ENCODE measurements around the gene LAMA2. TPM values are rescaled to one million over a fixed set of nuclear protein-coding genes. Genes with fewer than 3 reads are reported as not detected.

LAMA2 gene
- total and polyA plus RNA-seq, 4 experiments from 2014 or later = 0.20 to 0.87 (median 0.43) TPM

GRCh38 chr6:129402244-129402643, 519.3 kb downstream of the LAMA2 start:
- no peak overlapping the region for H3K4me3 ChIP-seq (ENCODE audit: low read length in 2 of 2)
- H3K36me3 Mint-ChIP-seq = peaks cover 0 to 3% of the 10 kb centered on the region in 2 donors
- no peaks in the 10 kb centered on the region for H3K36me3 ChIP-seq (ENCODE audit: insufficient read depth, low read length)
- H3K4me3 Mint-ChIP-seq = no peak overlapping the region
- no peaks in the 10 kb centered on the region for H3K4me1 ChIP-seq (ENCODE audit: insufficient read depth, low read length)
- H3K27ac Mint-ChIP-seq = no peak overlapping the region
- H3K4me1 Mint-ChIP-seq = no peaks in the 10 kb centered on the region
- POLR2A ChIA-PET (ENCODE audit: partially characterized antibody) = no interaction called here
- CTCF ChIA-PET (ENCODE audit: partially characterized antibody) = no interaction called here
- no peaks in the 10 kb centered on the region for H3K9me3 ChIP-seq (ENCODE audit: control insufficient read depth in 1 of 2, low read length in 2 of 2)
- H3K27ac ChIP-seq (ENCODE audit: low read depth, low read length) = no peak overlapping the region
- H3K27me3 Mint-ChIP-seq = peaks cover 0 to 2% of the 10 kb centered on the region in 2 donors
- no peak for DNase-seq
- no peaks in the 10 kb centered on the region for H3K27me3 ChIP-seq (ENCODE audit: insufficient read depth, low read length)
- no peaks in the 10 kb centered on the region for H3K9me3 Mint-ChIP-seq
- intact Hi-C loops (cut with micrococcal nuclease) = no loop called here

GRCh38 chr6:129411092-129411491, 528.2 kb downstream of the LAMA2 start:
- no peak for DNase-seq
- CTCF ChIA-PET (ENCODE audit: partially characterized antibody) = no interaction called here
- H3K4me1 Mint-ChIP-seq = no peaks in the 10 kb centered on the region
- Histone ChIP-seq H3K4me1 (ENCODE audit: insufficient read depth, low read length) (no peaks in the 10 kb centered on the region), H3K9me3 (ENCODE audit: control insufficient read depth in 1 of 2, low read length in 2 of 2) (no peaks in the 10 kb centered on the region), H3K27me3 (ENCODE audit: insufficient read depth, low read length) (no peaks in the 10 kb centered on the region), H3K4me3 (ENCODE audit: low read length in 2 of 2) (no peak overlapping the region), H3K36me3 (ENCODE audit: insufficient read depth, low read length) (no peaks in the 10 kb centered on the region), H3K27ac (ENCODE audit: low read depth, low read length) (no peak overlapping the region)
- POLR2A ChIA-PET (ENCODE audit: partially characterized antibody) = no interaction called here
- H3K4me3 Mint-ChIP-seq = no peak overlapping the region
- intact Hi-C loops (cut with micrococcal nuclease) = no loop called here
- H3K9me3 Mint-ChIP-seq = no peaks in the 10 kb centered on the region
- peaks cover 0 to 4% of the 10 kb centered on the region in 2 donors for H3K36me3 Mint-ChIP-seq
- H3K27ac Mint-ChIP-seq = no peak overlapping the region
- H3K27me3 Mint-ChIP-seq = no peaks in the 10 kb centered on the region

GRCh38 chr6:129416337-129416990, 533.5 kb downstream of the LAMA2 start:
- Histone ChIP-seq H3K9me3 (ENCODE audit: control insufficient read depth in 1 of 2, low read length in 2 of 2) (no peaks in the 10 kb centered on the region), H3K4me3 (ENCODE audit: low read length in 2 of 2) (no peak overlapping the region), H3K36me3 (ENCODE audit: insufficient read depth, low read length) (no peaks in the 10 kb centered on the region), H3K4me1 (ENCODE audit: insufficient read depth, low read length) (no peaks in the 10 kb centered on the region), H3K27me3 (ENCODE audit: insufficient read depth, low read length) (no peaks in the 10 kb centered on the region), H3K27ac (ENCODE audit: low read depth, low read length) (no peak overlapping the region)
- ChIA-PET POLR2A (ENCODE audit: partially characterized antibody) (interaction anchor here (0.6 kb wide), 1 partner anchor 26 kb away, joined by 3 read pairs; no protein-coding TSS in a partner anchor), CTCF (ENCODE audit: partially characterized antibody) (no interaction called here)
- DNase-seq = no peak
- no peaks in the 10 kb centered on the region for H3K4me1 Mint-ChIP-seq
- no peaks in the 10 kb centered on the region for H3K9me3 Mint-ChIP-seq
- no peak overlapping the region for H3K4me3 Mint-ChIP-seq
- H3K27ac Mint-ChIP-seq = no peak overlapping the region
- no peaks in the 10 kb centered on the region for H3K27me3 Mint-ChIP-seq
- intact Hi-C loops (cut with micrococcal nuclease) = no loop called here
- H3K36me3 Mint-ChIP-seq = no peaks in the 10 kb centered on the region

GRCh38 chr6:129417416-129418086, 534.6 kb downstream of the LAMA2 start:
- intact Hi-C loops (cut with micrococcal nuclease) = no loop called here
- no peaks in the 10 kb centered on the region for H3K27me3 Mint-ChIP-seq
- CTCF ChIA-PET (ENCODE audit: partially characterized antibody) = no interaction called here
- no peaks in the 10 kb centered on the region for H3K36me3 ChIP-seq (ENCODE audit: insufficient read depth, low read length)
- H3K36me3 Mint-ChIP-seq = no peaks in the 10 kb centered on the region
- H3K9me3 Mint-ChIP-seq = no peaks in the 10 kb centered on the region
- no peaks in the 10 kb centered on the region for H3K4me1 Mint-ChIP-seq
- H3K27ac ChIP-seq (ENCODE audit: low read depth, low read length) = no peak overlapping the region
- POLR2A ChIA-PET (ENCODE audit: partially characterized antibody) = no interaction called here
- H3K27ac Mint-ChIP-seq = no peak overlapping the region
- H3K4me3 Mint-ChIP-seq = no peak overlapping the region
- no peak for DNase-seq
- H3K4me3 ChIP-seq (ENCODE audit: low read length in 2 of 2) = no peak overlapping the region
- H3K9me3 ChIP-seq (ENCODE audit: control insufficient read depth in 1 of 2, low read length in 2 of 2) = no peaks in the 10 kb centered on the region
- H3K27me3 ChIP-seq (ENCODE audit: insufficient read depth, low read length) = no peaks in the 10 kb centered on the region
- no peaks in the 10 kb centered on the region for H3K4me1 ChIP-seq (ENCODE audit: insufficient read depth, low read length)

GRCh38 chr6:129419324-129419723, 536.4 kb downstream of the LAMA2 start:
- Histone ChIP-seq H3K4me3 (ENCODE audit: low read length in 2 of 2) (no peak overlapping the region), H3K36me3 (ENCODE audit: insufficient read depth, low read length) (no peaks in the 10 kb centered on the region), H3K4me1 (ENCODE audit: insufficient read depth, low read length) (no peaks in the 10 kb centered on the region), H3K27me3 (ENCODE audit: insufficient read depth, low read length) (no peaks in the 10 kb centered on the region), H3K27ac (ENCODE audit: low read depth, low read length) (no peak overlapping the region), H3K9me3 (ENCODE audit: control insufficient read depth in 1 of 2, low read length in 2 of 2) (no peaks in the 10 kb centered on the region)
- intact Hi-C loops (cut with micrococcal nuclease) = no loop called here
- no peak overlapping the region for H3K4me3 Mint-ChIP-seq
- CTCF ChIA-PET (ENCODE audit: partially characterized antibody) = no interaction called here
- no peaks in the 10 kb centered on the region for H3K27me3 Mint-ChIP-seq
- POLR2A ChIA-PET (ENCODE audit: partially characterized antibody) = no interaction called here
- no peaks in the 10 kb centered on the region for H3K36me3 Mint-ChIP-seq
- DNase-seq = no peak
- H3K9me3 Mint-ChIP-seq = no peaks in the 10 kb centered on the region
- H3K27ac Mint-ChIP-seq = no peak overlapping the region
- no peaks in the 10 kb centered on the region for H3K4me1 Mint-ChIP-seq

GRCh38 chr6:129426343-129426742, 543.4 kb downstream of the LAMA2 start:
- intact Hi-C loops (cut with micrococcal nuclease) = no loop called here
- no peak overlapping the region for H3K4me3 Mint-ChIP-seq
- POLR2A ChIA-PET (ENCODE audit: partially characterized antibody) = no interaction called here
- no peaks in the 10 kb centered on the region for H3K27me3 ChIP-seq (ENCODE audit: insufficient read depth, low read length)
- H3K27ac Mint-ChIP-seq = no peak overlapping the region
- CTCF ChIA-PET (ENCODE audit: partially characterized antibody) = no interaction called here
- H3K9me3 ChIP-seq (ENCODE audit: control insufficient read depth in 1 of 2, low read length in 2 of 2) = no peaks in the 10 kb centered on the region
- no peak overlapping the region for H3K27ac ChIP-seq (ENCODE audit: low read depth, low read length)
- H3K36me3 Mint-ChIP-seq = peaks cover 0 to 3% of the 10 kb centered on the region in 2 donors
- H3K36me3 ChIP-seq (ENCODE audit: insufficient read depth, low read length) = no peaks in the 10 kb centered on the region
- peaks cover 0 to 1% of the 10 kb centered on the region in 2 donors for H3K27me3 Mint-ChIP-seq
- H3K4me1 ChIP-seq (ENCODE audit: insufficient read depth, low read length) = no peaks in the 10 kb centered on the region
- no peak overlapping the region for H3K4me3 ChIP-seq (ENCODE audit: low read length in 2 of 2)
- no peak for DNase-seq
- H3K4me1 Mint-ChIP-seq = no peaks in the 10 kb centered on the region
- peaks cover 0 to 1% (median 0%) of the 10 kb centered on the region in 8 donors for H3K9me3 Mint-ChIP-seq

- CTCF ChIA-PET (ENCODE audit: partially characterized antibody) = no interaction called here
- no peak for DNase-seq
- Histone ChIP-seq H3K36me3 (ENCODE audit: insufficient read depth, low read length) (no peaks in the 10 kb centered on the region), H3K9me3 (ENCODE audit: control insufficient read depth in 1 of 2, low read length in 2 of 2) (no peaks in the 10 kb centered on the region), H3K4me3 (ENCODE audit: low read length in 2 of 2) (no peak overlapping the region), H3K27ac (ENCODE audit: low read depth, low read length) (no peak overlapping the region), H3K27me3 (ENCODE audit: insufficient read depth, low read length) (no peaks in the 10 kb centered on the region), H3K4me1 (ENCODE audit: insufficient read depth, low read length) (no peaks in the 10 kb centered on the region)
- no peaks in the 10 kb centered on the region for H3K4me1 Mint-ChIP-seq
- POLR2A ChIA-PET (ENCODE audit: partially characterized antibody) = no interaction called here
- H3K27me3 Mint-ChIP-seq = peaks cover 0 to 1% of the 10 kb centered on the region in 2 donors
- peaks cover 0 to 3% of the 10 kb centered on the region in 2 donors for H3K36me3 Mint-ChIP-seq
- H3K27ac Mint-ChIP-seq = no peak overlapping the region
- intact Hi-C loops (cut with micrococcal nuclease) = no loop called here
- H3K9me3 Mint-ChIP-seq = peaks cover 0 to 1% (median 0%) of the 10 kb centered on the region in 8 donors
- no peak overlapping the region for H3K4me3 Mint-ChIP-seq
Observed at GRCh38 chr6:129429956-129430355, 547.0 kb downstream of the LAMA2 start.

Measured in CD4-positive, alpha-beta memory T cell (primary cell).